GM20431 (cell line): Measurements from ENCODE around the gene ABCD2.
"Not testable (repeated sequence)": the region's sequence is repeated elsewhere in the genome, so short reads cannot be mapped to it uniquely, and the experiment has no call there.

Experiments used
- in situ Hi-C: fragments of 300-500 bp; cut with MseI, MboI; formaldehyde crosslinking; loops from one replicate; pipeline ENCODE4 v1.15.0; 2020; ENCODE audit warnings: low sequenced_read_pairs; ENCODE audit not compliant: unreplicated experiment

Gene ABCD2

DNA sequence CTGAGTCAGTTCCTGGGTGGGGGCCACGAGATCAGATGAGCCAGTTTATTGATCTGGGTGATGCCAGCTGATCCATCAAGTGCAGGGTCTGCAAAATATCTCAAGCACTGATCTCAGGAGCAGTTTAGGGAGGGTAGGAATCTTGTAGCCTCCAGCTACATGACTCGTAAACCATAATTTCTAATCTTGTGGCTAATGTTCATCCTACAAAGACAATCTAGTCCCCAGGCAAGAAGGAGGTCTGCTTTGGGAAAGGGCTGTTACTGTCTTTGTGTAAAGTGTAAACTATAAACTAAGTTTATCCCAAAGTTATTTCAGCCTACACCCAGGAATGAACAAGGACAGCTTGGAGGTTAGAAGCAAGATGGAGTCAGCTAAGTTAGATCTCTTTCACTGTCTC lies 75.4 kb downstream of the ABCD2 start:
- in situ Hi-C loops = not testable (repeated sequence)

DNA sequence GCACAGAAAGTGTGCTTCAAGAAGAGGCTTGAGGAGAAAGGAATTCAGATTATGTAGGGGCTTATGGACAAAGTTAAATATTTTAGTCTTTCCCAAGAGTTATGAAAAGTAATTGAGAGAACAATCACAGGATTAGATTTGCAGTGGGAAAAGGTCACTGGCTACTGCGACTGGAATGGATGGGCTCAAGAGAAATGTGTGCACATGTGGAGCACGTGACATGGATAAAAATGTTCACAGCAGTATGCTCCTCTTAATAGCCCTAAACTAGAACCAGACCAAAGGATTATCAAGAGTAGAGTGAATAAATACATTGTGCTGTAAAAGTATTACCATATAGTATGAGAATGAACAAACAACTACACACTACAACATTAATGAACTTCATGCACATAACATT lies 78.1 kb downstream of the ABCD2 start:
- in situ Hi-C loops = no loop called here

DNA sequence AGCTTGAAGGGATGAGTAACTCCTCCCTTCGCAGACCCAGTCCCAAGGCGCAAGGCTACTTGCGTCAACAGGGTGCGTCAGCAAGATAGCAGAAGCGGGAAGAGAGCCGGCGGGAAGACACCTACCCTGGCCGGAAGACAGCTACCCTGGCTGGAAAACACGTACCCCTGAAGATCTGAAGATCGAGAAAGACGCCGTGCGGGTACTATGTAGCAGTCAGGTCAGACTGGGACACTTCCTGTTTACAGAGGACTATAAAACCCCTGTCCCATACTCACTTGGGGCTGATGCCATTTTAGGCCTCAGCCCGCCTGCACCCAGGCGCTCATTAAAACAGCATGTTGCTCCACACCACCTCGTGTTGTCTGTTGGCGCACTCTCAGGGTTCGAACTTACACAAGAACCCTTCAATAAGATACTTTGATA lies 80.9 kb downstream of the ABCD2 start:
- in situ Hi-C loops = no loop called here

DNA sequence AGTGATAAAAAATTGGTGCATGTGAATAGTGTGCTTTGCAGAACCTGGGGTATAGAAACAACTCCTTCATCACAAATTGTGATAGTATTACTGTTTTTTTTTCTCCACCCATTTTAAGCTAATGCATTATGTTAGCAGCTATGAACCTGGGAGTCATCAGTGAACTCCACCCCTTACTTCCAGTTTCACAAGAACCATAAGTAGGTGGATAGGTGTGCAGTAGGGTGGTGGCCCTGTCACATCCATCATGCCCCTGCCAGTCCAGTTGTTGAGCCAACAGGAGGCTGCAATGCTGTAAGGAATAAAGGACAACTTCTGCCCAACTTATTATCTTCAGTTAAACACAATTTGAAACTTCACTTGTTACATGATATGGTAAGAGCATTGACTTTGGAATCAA lies 85.7 kb downstream of the ABCD2 start:
- in situ Hi-C loops = no loop called here

DNA sequence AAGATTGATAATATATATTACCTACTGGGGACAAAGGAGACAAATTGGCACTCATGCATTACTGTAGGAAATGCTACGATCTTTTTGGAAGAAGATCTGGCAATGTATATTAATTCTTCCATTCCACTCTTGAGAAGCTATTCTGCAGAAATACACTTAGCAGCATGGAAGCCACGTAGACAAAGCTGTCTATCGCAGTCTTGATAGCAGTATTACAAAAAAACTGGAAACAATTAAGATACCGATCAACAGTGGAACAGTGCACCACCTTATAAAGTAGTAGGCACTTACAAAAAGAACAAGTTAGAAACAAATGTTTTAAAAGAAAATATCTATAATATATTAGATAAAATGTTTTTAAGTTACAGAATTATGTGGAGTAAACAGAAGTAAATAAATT lies 87.2 kb downstream of the ABCD2 start:
- in situ Hi-C loops = no loop called here

DNA sequence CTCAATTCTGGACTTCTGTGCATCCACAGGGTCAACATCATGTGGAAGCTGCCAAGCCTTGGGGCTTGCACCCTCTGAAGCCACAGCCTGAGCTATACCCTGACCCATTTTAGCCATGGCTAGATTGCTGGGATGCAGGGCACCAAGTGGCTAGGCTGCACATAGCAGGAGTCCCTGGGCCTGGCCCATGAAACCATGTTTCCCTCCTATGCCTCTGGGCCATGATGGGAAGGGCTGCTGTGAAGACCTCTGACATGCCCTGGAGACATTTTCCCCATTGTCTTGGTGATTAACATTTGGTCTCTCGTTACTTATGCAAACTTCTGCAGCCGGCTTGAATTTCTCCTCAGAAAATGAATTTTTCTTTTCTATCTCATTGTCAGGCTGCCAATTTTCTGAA lies 92.6 kb downstream of the ABCD2 start:
- in situ Hi-C loops = no loop called here

DNA sequence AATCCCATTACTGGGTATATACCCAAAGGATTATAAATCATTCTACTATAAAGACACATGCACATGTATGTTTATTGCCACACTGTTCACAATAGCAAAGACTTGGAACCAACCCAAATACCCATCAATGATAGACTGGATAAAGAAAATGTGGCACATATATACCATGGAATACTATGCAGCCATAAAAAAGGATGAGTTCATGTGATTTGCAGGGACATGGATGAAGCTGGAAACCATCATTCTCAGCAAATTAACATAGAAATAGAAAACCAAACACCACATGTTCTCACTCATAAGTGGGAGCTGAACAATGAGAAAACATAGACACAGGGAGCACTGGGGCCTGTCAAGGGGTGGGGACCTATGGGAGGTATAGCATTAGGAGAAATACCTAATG lies 97.4 kb downstream of the ABCD2 start:
- in situ Hi-C loops = not testable (repeated sequence)

DNA sequence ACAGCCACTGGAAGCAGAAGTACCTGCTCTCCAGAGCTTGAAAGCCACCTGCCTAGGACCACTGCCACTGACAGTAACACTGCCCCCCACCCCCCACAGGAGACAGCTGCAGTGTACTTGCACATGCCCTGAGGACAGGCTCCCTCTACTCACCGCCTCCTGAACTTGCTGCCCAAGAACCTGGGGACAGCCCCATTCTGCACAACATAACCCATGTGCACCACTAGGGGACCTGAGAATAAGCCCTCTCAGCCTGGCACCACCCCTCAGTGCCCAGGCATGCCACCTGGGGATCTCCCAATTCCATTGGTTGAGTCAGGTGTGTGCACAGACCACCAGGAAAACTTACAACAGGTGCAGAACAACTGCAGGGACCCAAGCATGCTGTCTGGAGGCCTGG lies 109.6 kb downstream of the ABCD2 start:
- in situ Hi-C loops = no loop called here

DNA sequence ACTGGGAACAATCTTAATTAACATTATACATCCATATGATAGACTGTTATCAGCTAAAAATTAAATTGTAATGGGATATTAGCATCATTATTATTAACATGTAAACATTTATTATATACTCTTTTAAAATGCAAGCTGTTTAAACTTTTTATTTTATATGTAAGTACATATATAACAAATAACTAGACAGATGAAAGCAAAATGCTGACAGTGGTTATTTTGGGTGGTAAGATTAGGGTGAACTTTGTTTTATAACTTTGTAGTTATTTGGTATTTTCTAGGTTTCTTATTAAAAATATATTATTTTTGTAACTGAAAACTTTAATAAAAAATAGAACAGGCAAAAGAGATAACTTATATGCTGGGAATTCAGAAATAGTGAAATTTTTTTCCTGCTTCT lies 114.0 kb downstream of the ABCD2 start:
- in situ Hi-C loops = no loop called here

DNA sequence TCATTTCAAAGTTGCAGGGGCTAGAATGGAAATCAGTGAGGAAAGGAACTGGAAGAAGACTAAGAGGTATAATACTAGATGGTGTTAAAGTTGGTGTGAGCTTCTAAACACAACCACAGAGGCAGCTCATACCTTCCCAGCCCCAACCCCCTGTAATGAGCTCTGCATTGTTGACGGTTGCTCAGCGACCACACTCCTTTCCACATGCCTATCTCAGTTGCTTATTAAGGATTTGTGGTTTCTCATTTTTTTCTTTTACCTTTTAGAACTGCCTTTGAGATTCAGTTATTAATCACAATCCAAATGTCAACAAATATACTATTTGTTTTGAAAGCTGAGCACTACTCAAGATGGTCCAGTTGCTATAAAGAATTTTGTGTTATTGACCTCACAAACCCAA lies 114.6 kb downstream of the ABCD2 start:
- in situ Hi-C loops = no loop called here

DNA sequence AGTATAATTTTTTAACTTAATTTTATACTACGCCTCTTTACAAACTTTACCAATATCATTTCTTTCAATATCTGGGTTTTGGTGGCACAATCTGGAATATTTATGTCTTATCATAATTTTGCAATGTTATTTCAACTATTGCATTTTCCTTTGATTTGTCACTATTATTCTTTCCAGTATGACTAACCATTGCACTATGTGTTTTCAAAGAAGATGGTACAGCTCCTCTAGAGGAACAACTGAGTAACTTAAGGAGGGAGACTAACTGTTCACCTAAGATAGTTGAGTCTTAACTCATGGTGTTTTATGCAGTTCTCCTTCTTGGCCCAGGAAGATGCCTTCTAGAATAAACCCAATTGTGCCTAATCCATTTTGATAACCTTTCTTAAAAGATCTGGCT lies 116.2 kb downstream of the ABCD2 start:
- in situ Hi-C loops = no loop called here

DNA sequence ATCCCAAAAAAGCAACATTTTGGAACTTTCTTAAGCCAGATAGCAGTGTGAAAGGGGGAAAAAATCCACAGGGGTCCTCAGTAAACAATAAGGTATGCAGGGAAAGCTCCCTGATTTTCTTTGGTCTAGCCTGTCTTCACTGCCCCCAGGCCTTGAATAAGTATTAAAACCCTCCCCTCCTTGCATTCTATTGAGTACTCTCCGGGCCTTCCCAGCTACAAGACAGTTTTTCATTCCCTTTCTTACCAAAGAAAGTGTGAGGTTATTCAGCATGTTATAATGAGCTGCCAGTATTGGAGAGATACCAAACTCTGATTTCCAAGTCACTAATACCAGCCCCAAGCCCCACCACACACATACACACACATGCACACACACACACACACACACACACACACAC lies 116.9 kb downstream of the ABCD2 start:
- in situ Hi-C loops = no loop called here
